DND-41 (cell line): Measurements from ENCODE around the gene SMIM1.

Source experiments
- ATAC-seq: fragments of 200-7000 bp; cut with Tn5 transposase; 3 replicates; pipeline ENCODE4 v1.9.1; 2021; ENCODE audit warnings: low read depth; ENCODE audit not compliant: insufficient read depth
- DNase-seq: peaks from one replicate; pipeline ENCODE4 v3.0.0-alpha.2; 2020
- H2AFZ ChIP-seq: 2 replicates; pipeline ENCODE4 v1.6.0; 2012; ENCODE audit warnings: low read depth, low read length
- H3K27ac ChIP-seq: 2 replicates; pipeline ENCODE4 v1.5.1; 2012; ENCODE audit warnings: low read length, inconsistent platforms
- H3K27me3 ChIP-seq: fragments of 200-600 bp; sonication (generic); 2 replicates; pipeline ENCODE4 v1.6.0; 2012; ENCODE audit warnings: low read length, mild to moderate bottlenecking, inconsistent platforms; ENCODE audit not compliant: insufficient read depth, poor library complexity
- H3K36me3 ChIP-seq: 2 replicates; pipeline ENCODE4 v1.5.1; 2012; ENCODE audit warnings: low read length, inconsistent platforms; ENCODE audit not compliant: insufficient read depth
- H3K4me1 ChIP-seq: 2 replicates; pipeline ENCODE4 v1.5.1; 2012; ENCODE audit warnings: mild to moderate bottlenecking, low read length; ENCODE audit not compliant: insufficient read depth
- H3K4me2 ChIP-seq: 2 replicates; pipeline ENCODE4 v1.6.0; 2012; ENCODE audit warnings: mild to moderate bottlenecking, moderate library complexity, low read length, inconsistent platforms; ENCODE audit not compliant: insufficient read depth
- H3K4me3 ChIP-seq, 2 experiments: fragments of 200-600 bp in 1 of 2; shearing (Covaris generic) in 1 of 2; 2 replicates each; pipeline ENCODE4 v1.5.1; 2012 to 2016; ENCODE audit warnings: inconsistent platforms in 2 of 2, low read length in 2 of 2, mild to moderate bottlenecking in 2 of 2, low read depth in 1 of 2, moderate library complexity in 1 of 2
- H3K79me2 ChIP-seq: 2 replicates; pipeline ENCODE4 v1.6.0; 2012; ENCODE audit warnings: low read length, inconsistent platforms; ENCODE audit not compliant: insufficient read depth
- H3K9ac ChIP-seq: 2 replicates; pipeline ENCODE4 v1.6.0; 2012; ENCODE audit warnings: low read depth, mild to moderate bottlenecking, inconsistent platforms, low read length, moderate library complexity
- H3K9me3 ChIP-seq: 2 replicates; pipeline ENCODE4 v1.5.1; 2012; ENCODE audit warnings: low read length, moderate library complexity, mild to moderate bottlenecking, inconsistent platforms; ENCODE audit not compliant: insufficient read depth, severe bottlenecking
- H4K20me1 ChIP-seq: 2 replicates; pipeline ENCODE4 v1.6.0; 2012; ENCODE audit warnings: low read length; ENCODE audit not compliant: insufficient read depth
- EZH2 ChIP-seq: IDR thresholded peaks from 3 replicates; pipeline ENCODE4 v1.6.1; 2012; ENCODE audit warnings: borderline replicate concordance, low read depth, mild to moderate bottlenecking, moderate library complexity, low read length, inconsistent platforms; ENCODE audit not compliant: severe bottlenecking
- TF ChIP-seq, protein P1 (sequence below): IDR thresholded peaks from 2 replicates; pipeline ENCODE4 v1.5.1; 2012; ENCODE audit warnings: borderline replicate concordance, low read length, moderate library complexity, mild to moderate bottlenecking; ENCODE audit not compliant: poor library complexity, severe bottlenecking; ENCODE audit errors: extremely low read depth

The SMIM1 gene

DNA sequence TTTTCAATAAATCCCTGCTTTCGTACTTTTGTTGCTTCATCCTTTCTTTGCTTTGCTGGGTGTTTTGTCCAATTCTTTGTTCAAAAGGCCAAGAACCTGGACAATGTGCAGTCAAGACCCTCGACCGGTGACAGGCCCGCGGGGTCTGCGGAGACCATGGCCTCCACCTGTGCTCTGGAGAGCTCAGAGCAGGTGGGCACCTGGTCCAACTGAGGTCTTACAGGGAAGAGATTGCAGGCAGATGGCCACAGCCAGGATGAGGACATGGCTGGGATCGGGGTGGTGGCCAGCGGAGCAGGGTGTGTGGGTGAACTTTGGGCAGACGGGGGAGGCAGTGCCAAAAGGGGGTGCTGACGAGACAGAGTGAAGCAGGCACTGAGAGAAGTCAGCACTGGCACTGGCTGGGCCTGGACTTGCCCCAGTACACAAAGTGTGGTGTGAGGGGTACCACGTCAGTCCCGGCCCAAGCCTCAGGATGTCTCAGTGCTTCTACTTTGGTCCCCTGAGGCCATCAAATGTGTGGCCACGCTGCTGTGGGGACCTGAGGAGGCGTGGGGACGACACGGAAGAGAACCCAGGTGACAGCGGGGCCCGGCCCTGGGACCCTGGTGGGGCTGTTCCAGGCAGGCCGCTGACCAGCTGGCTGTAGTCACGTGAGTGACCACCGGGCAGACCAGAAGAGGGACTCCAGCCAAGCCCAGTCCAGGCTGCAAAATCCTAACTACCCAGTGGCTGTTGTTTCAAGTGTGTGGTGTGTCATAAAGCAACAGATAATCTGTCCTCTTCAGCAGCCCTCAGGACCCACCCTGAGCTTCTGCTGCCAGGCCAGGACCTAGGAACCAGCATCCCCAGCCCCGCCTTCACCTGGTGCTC lies 30.7 kb upstream of the SMIM1 start:
- DNase-seq (no peak), ATAC-seq (no peak)
- no peaks in the 10 kb centered on the region for H3K79me2 ChIP-seq
- H3K9me3 ChIP-seq = no peaks in the 10 kb centered on the region
- no peak overlapping the region for H3K4me3 ChIP-seq
- H3K27ac ChIP-seq = no peak overlapping the region
- H3K27me3 ChIP-seq = no peaks in the 10 kb centered on the region
- no peaks in the 10 kb centered on the region for H3K4me1 ChIP-seq
- TF ChIP-seq, protein P1, sequence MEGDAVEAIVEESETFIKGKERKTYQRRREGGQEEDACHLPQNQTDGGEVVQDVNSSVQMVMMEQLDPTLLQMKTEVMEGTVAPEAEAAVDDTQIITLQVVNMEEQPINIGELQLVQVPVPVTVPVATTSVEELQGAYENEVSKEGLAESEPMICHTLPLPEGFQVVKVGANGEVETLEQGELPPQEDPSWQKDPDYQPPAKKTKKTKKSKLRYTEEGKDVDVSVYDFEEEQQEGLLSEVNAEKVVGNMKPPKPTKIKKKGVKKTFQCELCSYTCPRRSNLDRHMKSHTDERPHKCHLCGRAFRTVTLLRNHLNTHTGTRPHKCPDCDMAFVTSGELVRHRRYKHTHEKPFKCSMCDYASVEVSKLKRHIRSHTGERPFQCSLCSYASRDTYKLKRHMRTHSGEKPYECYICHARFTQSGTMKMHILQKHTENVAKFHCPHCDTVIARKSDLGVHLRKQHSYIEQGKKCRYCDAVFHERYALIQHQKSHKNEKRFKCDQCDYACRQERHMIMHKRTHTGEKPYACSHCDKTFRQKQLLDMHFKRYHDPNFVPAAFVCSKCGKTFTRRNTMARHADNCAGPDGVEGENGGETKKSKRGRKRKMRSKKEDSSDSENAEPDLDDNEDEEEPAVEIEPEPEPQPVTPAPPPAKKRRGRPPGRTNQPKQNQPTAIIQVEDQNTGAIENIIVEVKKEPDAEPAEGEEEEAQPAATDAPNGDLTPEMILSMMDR = no peak
- no peak for TF ChIP-seq EZH2
- H3K4me2 ChIP-seq = no peak overlapping the region
- no peak overlapping the region for H2AFZ ChIP-seq
- no peak overlapping the region for H3K9ac ChIP-seq
- H4K20me1 ChIP-seq = no peaks in the 10 kb centered on the region; the same call in 1 of the 2 replicates
- H3K36me3 ChIP-seq = no peaks in the 10 kb centered on the region

DNA sequence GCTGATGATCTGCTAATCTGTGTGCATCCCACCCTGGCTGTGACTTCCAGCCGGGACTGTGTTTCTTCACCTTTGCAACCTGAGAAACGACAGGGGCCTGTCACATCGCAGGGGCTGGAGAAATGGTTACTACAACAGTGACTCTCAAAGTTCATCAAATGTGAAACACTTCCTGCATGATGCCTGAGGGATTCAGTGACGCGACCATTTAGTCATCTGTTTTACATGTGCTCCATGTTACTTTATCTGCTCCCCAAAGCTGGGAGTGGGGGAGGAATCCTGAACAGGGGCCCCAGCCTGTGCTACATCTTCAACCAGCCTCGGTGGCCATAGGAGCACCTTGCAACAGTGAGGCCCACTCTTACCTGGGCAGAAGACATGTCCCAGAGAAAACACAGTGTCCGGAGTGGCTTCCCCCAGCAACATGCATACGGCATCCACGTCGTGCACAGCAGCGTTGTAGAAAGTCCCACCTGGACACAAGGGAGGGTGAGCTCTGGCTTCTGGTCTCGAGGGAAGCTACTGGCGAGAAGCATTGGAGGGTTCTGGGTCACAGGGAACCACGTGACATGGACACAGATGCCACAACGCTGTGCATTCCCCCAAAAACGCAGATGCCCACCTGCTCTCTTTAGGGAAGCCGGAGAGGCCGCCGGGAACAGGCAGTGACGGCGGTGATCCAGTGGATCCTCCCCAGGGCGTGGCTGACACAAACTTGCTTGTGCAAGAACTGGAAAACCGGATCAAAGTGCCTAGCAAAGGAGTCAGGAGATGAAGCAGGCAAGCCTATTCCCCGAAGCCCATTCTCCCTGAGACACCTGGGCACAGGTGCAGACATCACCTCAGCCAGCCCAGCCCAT lies 29.9 kb upstream of the SMIM1 start:
- Histone ChIP-seq H2AFZ (no peak overlapping the region), H3K27me3 (no peaks in the 10 kb centered on the region), H3K9ac (no peak overlapping the region), H3K36me3 (no peaks in the 10 kb centered on the region), H3K4me2 (no peak overlapping the region), H3K9me3 (no peaks in the 10 kb centered on the region), H3K4me3 (no peak overlapping the region), H4K20me1 (no peaks in the 10 kb centered on the region; the same call in 1 of the 2 replicates), H3K4me1 (no peaks in the 10 kb centered on the region), H3K27ac (no peak overlapping the region), H3K79me2 (no peaks in the 10 kb centered on the region)
- no peak for DNase-seq
- TF ChIP-seq, protein P1 = no peak
- no peak for TF ChIP-seq EZH2
- ATAC-seq = no peak

DNA sequence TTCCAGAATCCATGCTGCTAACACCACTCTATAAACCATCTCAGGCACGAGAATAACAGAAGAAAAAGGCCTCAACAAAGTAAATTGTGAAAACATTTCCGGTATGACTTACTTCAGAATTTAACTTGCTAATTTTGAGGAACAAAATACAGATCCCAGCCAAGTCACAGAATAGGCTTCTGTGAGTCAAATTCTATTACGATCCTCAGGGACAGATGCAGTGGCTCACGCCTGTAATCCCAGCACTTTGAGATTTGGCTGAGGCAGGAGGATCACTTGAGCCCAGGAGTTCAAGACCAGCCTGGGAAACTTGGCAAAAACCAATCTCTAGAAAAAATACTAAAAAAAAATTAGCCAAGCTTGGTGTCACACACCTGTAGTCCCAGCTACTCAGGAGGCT lies 29.1 kb upstream of the SMIM1 start:
- DNase-seq (no peak), ATAC-seq (no peak)
- Histone ChIP-seq H4K20me1 (no peaks in the 10 kb centered on the region; the same call in 1 of the 2 replicates), H3K36me3 (no peaks in the 10 kb centered on the region), H3K27me3 (no peaks in the 10 kb centered on the region), H3K4me3 (no peak overlapping the region), H3K4me1 (no peaks in the 10 kb centered on the region), H3K79me2 (no peaks in the 10 kb centered on the region), H3K9ac (no peak overlapping the region), H3K9me3 (no peaks in the 10 kb centered on the region), H3K4me2 (no peak overlapping the region), H3K27ac (no peak overlapping the region), H2AFZ (no peak overlapping the region)
- TF ChIP-seq, protein P1 = no peak
- TF ChIP-seq EZH2 = no peak
